Esophagus squamous epithelium (tissue), 5 donors: ENCODE data around the gene DLG2. TPM values are rescaled to one million over a fixed set of nuclear protein-coding genes. Genes with fewer than 3 reads are reported as not detected.

Experiments used
- DNase-seq: peaks from one replicate; lab custom pipeline; 2025; lab: John Stamatoyannopoulos, UW
- H3K27ac ChIP-seq, 4 donors: fragments of 200-600 bp; sonication (generic); one replicate each; pipeline ENCODE4 v1.5.1; 2016 to 2019; ENCODE audit warnings: mild to moderate bottlenecking in 1 of 4
- H3K27me3 ChIP-seq, 4 donors: fragments of 200-600 bp; sonication (generic); 1 replicate in 3 of 4; 2 replicates in 1 of 4; pipeline versions ENCODE4 v1.5.1 to v1.6.0; 2017 to 2021; ENCODE audit warnings: antibody characterized with exemption in 1 of 4
- H3K36me3 ChIP-seq, 3 donors: fragments of 200-600 bp; sonication (generic); one replicate each; pipeline ENCODE4 v1.5.1; 2016 to 2019
- H3K4me1 ChIP-seq, 3 donors: fragments of 200-600 bp; sonication (generic); one replicate each; pipeline ENCODE4 v1.5.1; 2017 to 2019
- H3K4me3 ChIP-seq, 4 donors: fragments of 200-600 bp; sonication (generic); 1 replicate in 3 of 4; 2 replicates in 1 of 4; pipeline ENCODE4 v1.5.1; 2016 to 2019; ENCODE audit warnings: mild to moderate bottlenecking in 2 of 4, moderate library complexity in 1 of 4
- H3K9me3 ChIP-seq, 3 donors: fragments of 200-600 bp; sonication (generic); one replicate each; pipeline ENCODE4 v1.5.1; 2016 to 2019
- CTCF ChIP-seq, 6 experiments: fragments of 450-650 bp in 4 of 6; fragments of 200-600 bp in 2 of 6; sonication (generic) in 2 of 6; IDR thresholded peaks; one replicate each; pipeline ENCODE4 v1.5.1; 2016 to 2019; ENCODE audit warnings: antibody characterized with exemption in 6 of 6, mild to moderate bottlenecking in 4 of 6, moderate library complexity in 4 of 6
- POLR2A ChIP-seq, 4 donors: fragments of 450-650 bp; IDR thresholded peaks; one replicate each; pipeline ENCODE4 v1.6.1; 2017; ENCODE audit warnings: antibody characterized with exemption in 4 of 4, mild to moderate bottlenecking in 4 of 4, moderate library complexity in 3 of 4
- WGBS, 2 donors: methylation state at CpG; one replicate each; pipeline ENCODE4 v1.1.5; 2018; 5-methylcytosine and 5-hydroxymethylcytosine counted together
- intact Hi-C: fragments of 100-400 bp; cut with DNase I; formaldehyde crosslinking; loops from one replicate; pipeline ENCODE4 v1.15.0; 2022
- total RNA-seq, 4 donors: library from RNA; depleted of rRNA; stranded (reverse); fragments of >200 nt; gene quantifications; one replicate each; pipeline ENCODE4 v1.1.0, GENCODE V29; 2016
- donor health status: DM: yes; HTN: yes; CAD: no.

DLG2 gene
- total RNA-seq, 4 donors from 2014 or later, result 2.9 to 27.7 (median 12.6) TPM

DNA sequence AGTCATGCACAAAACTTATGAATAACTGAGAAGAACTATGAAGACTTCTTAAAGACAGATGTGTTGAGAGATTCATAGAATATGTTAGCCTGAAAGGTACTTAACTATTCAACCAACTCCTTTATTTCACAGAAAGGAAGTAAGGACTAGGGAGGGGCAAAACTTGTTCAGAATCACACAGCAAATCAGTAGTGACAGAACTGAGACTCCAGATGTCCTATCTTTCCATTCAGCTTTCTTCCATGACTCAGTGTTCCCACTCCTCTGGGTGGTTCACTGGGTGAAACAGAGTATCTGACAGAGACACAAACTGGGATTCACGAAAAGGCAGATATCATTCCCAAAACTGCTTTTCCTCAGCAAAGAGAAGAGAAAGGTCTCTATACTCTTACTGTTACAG, 1053.3 kb downstream of the DLG2 start:
- DNase-seq, result no peak
- 75 to 82% methylated on average over 1 of the region's 1 CpG for WGBS, 2 donors
- no peak for TF ChIP-seq CTCF (IDR thresholded peaks at IDR 0.05)
- TF ChIP-seq POLR2A (IDR thresholded peaks at IDR 0.05), result no peak
- intact Hi-C loops, result no loop called here
- H3K4me1 ChIP-seq, result no peaks in the 10 kb centered on the region
- H3K4me3 ChIP-seq, result no peak overlapping the region
- no peaks in the 10 kb centered on the region for H3K9me3 ChIP-seq
- no peak overlapping the region for H3K27ac ChIP-seq
- no peaks in the 10 kb centered on the region for H3K36me3 ChIP-seq
- H3K27me3 ChIP-seq, result no peaks in the 10 kb centered on the region

DNA sequence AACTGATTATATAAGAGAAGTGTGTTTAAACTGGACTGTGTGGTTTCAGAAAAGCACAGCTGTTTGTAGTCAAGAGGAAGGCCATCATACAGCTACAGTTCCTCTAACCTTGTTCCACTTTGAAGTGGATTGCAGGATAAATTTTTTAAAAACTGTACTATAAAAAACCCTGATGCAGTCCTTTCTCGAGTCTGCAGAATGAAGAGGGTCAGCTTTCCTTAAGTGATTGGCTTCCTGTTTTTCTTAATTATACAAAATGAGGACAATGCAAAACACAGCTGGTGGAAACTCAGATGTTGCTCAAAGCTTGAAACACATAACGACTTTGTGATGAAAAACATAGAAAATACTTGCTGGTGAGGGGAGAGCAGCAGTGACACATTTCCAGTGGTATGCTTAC, 1060.5 kb downstream of the DLG2 start:
- 18 to 20% methylated on average over 2 of the region's 2 CpGs for WGBS, 2 donors
- TF ChIP-seq CTCF (IDR thresholded peaks at IDR 0.05), result no peak
- TF ChIP-seq POLR2A (IDR thresholded peaks at IDR 0.05), result no peak
- intact Hi-C loops, result no loop called here
- no peaks in the 10 kb centered on the region for H3K27me3 ChIP-seq
- no peaks in the 10 kb centered on the region for H3K9me3 ChIP-seq
- H3K4me1 ChIP-seq, result no peaks in the 10 kb centered on the region
- no peaks in the 10 kb centered on the region for H3K36me3 ChIP-seq
- no peak overlapping the region for H3K4me3 ChIP-seq
- H3K27ac ChIP-seq, result no peak overlapping the region
- DNase-seq, result no peak

GRCh38 chr11:84564867-84565184, 1062.3 kb downstream of the DLG2 start:
- no peak for DNase-seq
- no peaks in the 10 kb centered on the region for H3K4me1 ChIP-seq
- no peaks in the 10 kb centered on the region for H3K9me3 ChIP-seq
- no peak overlapping the region for H3K27ac ChIP-seq
- intact Hi-C loops, result no loop called here
- no peaks in the 10 kb centered on the region for H3K27me3 ChIP-seq
- H3K4me3 ChIP-seq, result no peak overlapping the region
- H3K36me3 ChIP-seq, result no peaks in the 10 kb centered on the region
- TF ChIP-seq CTCF (IDR thresholded peaks at IDR 0.05), result no peak
- no peak for TF ChIP-seq POLR2A (IDR thresholded peaks at IDR 0.05)

DNA sequence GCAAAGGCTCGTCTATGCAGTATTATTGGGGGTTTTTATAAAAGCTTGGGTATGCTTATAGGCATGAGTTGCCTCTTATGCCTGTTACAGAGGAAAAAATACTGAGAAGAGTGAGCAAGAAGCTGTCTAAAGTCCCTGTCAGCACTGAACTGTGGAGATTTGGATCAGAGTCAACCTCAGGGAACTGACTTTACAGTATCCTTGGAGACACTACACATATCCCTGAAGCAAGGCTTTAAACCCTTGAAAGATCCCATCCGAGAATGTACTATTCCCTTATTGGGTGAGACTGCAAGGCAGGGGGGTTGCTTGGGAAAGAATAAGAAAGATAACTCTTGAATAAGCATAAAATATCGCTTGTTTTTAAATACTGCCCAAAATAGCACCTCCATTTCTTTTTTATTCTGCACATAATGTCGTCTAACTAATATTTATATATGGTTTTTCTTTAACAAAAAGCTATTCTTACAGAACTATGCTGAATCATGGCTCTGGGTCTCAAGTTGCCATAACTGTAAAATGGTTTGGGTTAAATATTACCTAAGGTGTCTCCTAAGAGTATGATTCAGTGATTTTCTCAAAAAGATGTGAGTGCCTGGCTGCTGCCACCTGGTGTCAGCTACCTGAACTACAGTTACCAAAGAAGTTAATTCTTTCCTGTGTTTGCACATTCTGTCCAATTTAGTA, 1062.8 kb downstream of the DLG2 start:
- Histone ChIP-seq H3K9me3 (no peaks in the 10 kb centered on the region), H3K4me1 (no peaks in the 10 kb centered on the region), H3K36me3 (no peaks in the 10 kb centered on the region), H3K27me3 (no peaks in the 10 kb centered on the region), H3K4me3 (no peak overlapping the region), H3K27ac (no peak overlapping the region)
- intact Hi-C loops, result no loop called here
- 32 to 43% methylated on average over 4 of the region's 4 CpGs for WGBS, 2 donors
- no peak for DNase-seq
- TF ChIP-seq POLR2A (IDR thresholded peaks at IDR 0.05) (no peak), CTCF (IDR thresholded peaks at IDR 0.05) (peak; percentile 55 to 79 (median 72))

- 67% methylated on average over 2 of the region's 2 CpGs for WGBS, 2 donors
- DNase-seq, result no peak
- TF ChIP-seq CTCF (IDR thresholded peaks at IDR 0.05), result no peak
- TF ChIP-seq POLR2A (IDR thresholded peaks at IDR 0.05), result no peak
- H3K9me3 ChIP-seq, result no peaks in the 10 kb centered on the region
- H3K27me3 ChIP-seq, result no peaks in the 10 kb centered on the region
- H3K4me1 ChIP-seq, result no peaks in the 10 kb centered on the region
- H3K4me3 ChIP-seq, result no peak overlapping the region
- no peak overlapping the region for H3K27ac ChIP-seq
- H3K36me3 ChIP-seq, result no peaks in the 10 kb centered on the region
- intact Hi-C loops, result no loop called here
Observed at GRCh38 chr11:84563356-84563755, 1063.8 kb downstream of the DLG2 start.
